A549 (cell line): ENCODE measurements around the gene PDE4DIP. TPM values are rescaled to one million over a fixed set of nuclear protein-coding genes. Genes with fewer than 3 reads are reported as not detected.
"Not testable (repeated sequence)": the region's sequence is repeated elsewhere in the genome, so short reads cannot be mapped to it uniquely, and the experiment has no call there.

Source experiments
- ATAC-seq, 2 experiments: fragments of 200-7000 bp in 1 of 2; fragments of >200 bp in 1 of 2; cut with Nextera tagmentation in 1 of 2; cut with Tn5 transposase in 1 of 2; 3 replicates each; pipeline versions ENCODE4 v1.8.0 to v1.9.1; 2018 to 2020; ENCODE audit warnings: mild to moderate bottlenecking in 1 of 2, moderate library complexity in 1 of 2
- CTCF ChIA-PET: fragments of 300-600 bp; sonication (Branson Sonifier 250); formaldehyde crosslinking; extraction: SDS; loops from one replicate; lab custom pipeline; 2021; ENCODE audit warnings: antibody characterized with exemption, inconsistent platforms; lab: Yijun Ruan, JAX
- POLR2A ChIA-PET: fragments of 350-600 bp; formaldehyde crosslinking; extraction: SDS; loops from one replicate; lab custom pipeline; 2021; ENCODE audit warnings: antibody characterized with exemption, inconsistent platforms; lab: Yijun Ruan, JAX
- DNase-seq, 2 experiments: peaks; one replicate each; pipeline versions ENCODE4 v3.0.0 to v3.0.0-alpha.2; 2011 to 2016; ENCODE audit warnings: low read depth in 1 of 2, low spot score in 1 of 2
- FAIRE-seq: peaks from 2 replicates; lab custom pipeline; 2011; peaks lifted over from hg19 to GRCh38; lab: Jason Lieb, UNC
- H3K27ac ChIP-seq, 2 experiments: fragments of >200 bp; sonication (Bioruptor Twin); formaldehyde crosslinking; 3 replicates each; pipeline ENCODE4 v1.5.1; 2016 to 2017
- H3K4me1 ChIP-seq: fragments of >200 bp; sonication (Bioruptor Twin); formaldehyde crosslinking; 3 replicates; pipeline ENCODE4 v1.6.1; 2016
- H3K4me2 ChIP-seq: fragments of >200 bp; sonication (Bioruptor Twin); formaldehyde crosslinking; 3 replicates; pipeline ENCODE4 v1.6.1; 2016
- H3K4me3 ChIP-seq: fragments of >200 bp; sonication (Bioruptor Twin); formaldehyde crosslinking; 3 replicates; pipeline ENCODE4 v1.5.1; 2016
- H3K9me3 ChIP-seq: fragments of >200 bp; sonication (Bioruptor Twin); formaldehyde crosslinking; 3 replicates; pipeline ENCODE4 v1.6.1; 2016
- WGBS: methylation state at CpG from one replicate; pipeline ENCODE4 v1.1.6; 2017; ENCODE audit errors: missing lambda C conversion rate; 5-methylcytosine and 5-hydroxymethylcytosine counted together
- polyA plus RNA-seq, 4 experiments: library from polyadenylated mRNA; depleted of rRNA in 3 of 4; stranded (reverse); fragments of >200 nt; fragmentation: RNase III in 1 of 4; extraction: RNeasy Plus Mini Kit Qiagen cat#74134 plus additional on column Dnase treatment in 1 of 4; gene quantifications; 2 replicates in 3 of 4; 3 replicates in 1 of 4; pipeline ENCODE4 v1.2.3, GENCODE V29; 2011 to 2017

Gene PDE4DIP
- polyA plus RNA-seq, 2 of the 4 experiments (the other 2 are of a cell fraction), result 6.4 to 9.2 TPM

- H3K27ac ChIP-seq, H3K9me3 ChIP-seq, H3K4me1 ChIP-seq, ATAC-seq, H3K4me3 ChIP-seq, POLR2A ChIA-PET, CTCF ChIA-PET, DNase-seq, FAIRE-seq, H3K4me2 ChIP-seq: not testable (repeated sequence)
- WGBS, result no CpG with 5 or more reads among the region's 5 CpGs
These were observed 55.8 kb downstream of the PDE4DIP start for GRCh38 chr1:148900026-148900425.

DNA sequence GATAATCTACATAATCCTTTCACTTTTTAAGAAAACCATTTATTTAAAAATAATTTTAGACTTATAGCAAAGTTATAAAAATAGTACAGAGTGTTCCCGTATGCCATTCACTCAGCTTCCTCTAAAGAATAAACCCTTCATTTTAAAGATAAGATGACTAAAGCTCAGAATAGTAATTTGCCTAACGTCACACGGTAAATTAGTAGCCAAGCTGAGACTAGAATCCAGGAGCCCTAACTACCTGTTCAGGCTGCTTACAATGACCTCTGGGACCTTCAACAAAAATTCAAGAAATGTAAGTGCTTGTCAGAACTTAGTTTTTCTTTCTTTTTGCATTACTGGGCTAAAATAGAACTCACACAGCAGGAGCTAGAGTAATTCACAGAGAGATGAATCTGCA, 56.5 kb downstream of the PDE4DIP start:
- H3K4me2 ChIP-seq, CTCF ChIA-PET, DNase-seq, H3K9me3 ChIP-seq, H3K4me1 ChIP-seq, H3K27ac ChIP-seq, H3K4me3 ChIP-seq, FAIRE-seq, ATAC-seq, POLR2A ChIA-PET: not testable (repeated sequence)
- no CpG with 5 or more reads among the region's 3 CpGs for WGBS

GRCh38 chr1:148901150-148901952, 57.1 kb downstream of the PDE4DIP start:
- H3K4me2 ChIP-seq, CTCF ChIA-PET, H3K4me1 ChIP-seq, H3K9me3 ChIP-seq, FAIRE-seq, DNase-seq, H3K27ac ChIP-seq, POLR2A ChIA-PET, H3K4me3 ChIP-seq: not testable (repeated sequence)
- WGBS, result 40% methylated on average over 1 of the region's 9 CpGs
- ATAC-seq, result peak in 1 of 2 experiments; percentile 30; a peak in 1 of 6 replicates

- H3K4me3 ChIP-seq, ATAC-seq, H3K4me1 ChIP-seq, POLR2A ChIA-PET, CTCF ChIA-PET, DNase-seq, H3K4me2 ChIP-seq, H3K27ac ChIP-seq, H3K9me3 ChIP-seq, FAIRE-seq: not testable (repeated sequence)
- no CpG with 5 or more reads among the region's 4 CpGs for WGBS
These were observed 57.7 kb downstream of the PDE4DIP start for GRCh38 chr1:148901953-148902341.

- POLR2A ChIA-PET, CTCF ChIA-PET, DNase-seq, H3K27ac ChIP-seq, H3K4me2 ChIP-seq, FAIRE-seq, H3K9me3 ChIP-seq, ATAC-seq, H3K4me1 ChIP-seq, H3K4me3 ChIP-seq: not testable (repeated sequence)
- WGBS, result no CpG with 5 or more reads among the region's 4 CpGs
These were observed 65.1 kb downstream of the PDE4DIP start for GRCh38 chr1:148909219-148909826.

DNA sequence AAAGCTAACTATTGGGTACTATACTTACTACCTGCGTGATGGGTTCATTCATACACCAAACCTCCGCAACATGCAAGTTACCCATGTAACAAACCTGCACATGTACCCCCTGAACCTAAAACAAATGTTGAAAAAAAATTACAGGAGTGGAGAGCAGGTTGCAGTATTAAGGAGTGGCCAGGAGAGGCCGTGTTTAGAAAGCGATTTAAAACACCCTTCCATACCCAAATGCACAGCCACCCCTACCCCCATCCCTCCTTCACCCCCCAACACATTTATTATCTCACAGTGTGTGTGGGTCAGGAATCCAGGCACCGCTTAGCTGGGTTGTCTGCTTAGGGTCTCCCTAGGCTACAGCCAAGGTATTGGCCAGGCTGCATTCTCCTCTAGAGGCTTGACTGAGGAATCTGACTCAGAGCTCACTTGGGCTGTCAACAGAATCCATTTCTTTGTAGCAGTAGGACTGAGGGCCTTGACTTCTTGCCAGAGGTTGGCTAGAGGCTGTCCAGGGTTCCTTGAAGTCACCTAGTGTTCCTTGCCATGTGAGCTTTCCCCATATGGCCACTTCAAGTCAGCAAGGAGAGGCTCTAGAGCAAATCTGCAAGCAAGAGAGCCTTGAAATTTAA, 67.2 kb downstream of the PDE4DIP start:
- POLR2A ChIA-PET, FAIRE-seq, H3K4me3 ChIP-seq, H3K27ac ChIP-seq, H3K9me3 ChIP-seq, H3K4me1 ChIP-seq, DNase-seq, H3K4me2 ChIP-seq, CTCF ChIA-PET: not testable (repeated sequence)
- WGBS, result no CpG with 5 or more reads among the region's 5 CpGs
- ATAC-seq, result peak; percentile 77 to 80; a peak in 5 of 6 replicates

GRCh38 chr1:148916222-148916621, 72.0 kb downstream of the PDE4DIP start:
- FAIRE-seq, H3K9me3 ChIP-seq, DNase-seq, H3K4me3 ChIP-seq, POLR2A ChIA-PET, CTCF ChIA-PET, H3K4me2 ChIP-seq, H3K27ac ChIP-seq, ATAC-seq, H3K4me1 ChIP-seq: not testable (repeated sequence)
- no CpG with 5 or more reads among the region's 2 CpGs for WGBS

DNA sequence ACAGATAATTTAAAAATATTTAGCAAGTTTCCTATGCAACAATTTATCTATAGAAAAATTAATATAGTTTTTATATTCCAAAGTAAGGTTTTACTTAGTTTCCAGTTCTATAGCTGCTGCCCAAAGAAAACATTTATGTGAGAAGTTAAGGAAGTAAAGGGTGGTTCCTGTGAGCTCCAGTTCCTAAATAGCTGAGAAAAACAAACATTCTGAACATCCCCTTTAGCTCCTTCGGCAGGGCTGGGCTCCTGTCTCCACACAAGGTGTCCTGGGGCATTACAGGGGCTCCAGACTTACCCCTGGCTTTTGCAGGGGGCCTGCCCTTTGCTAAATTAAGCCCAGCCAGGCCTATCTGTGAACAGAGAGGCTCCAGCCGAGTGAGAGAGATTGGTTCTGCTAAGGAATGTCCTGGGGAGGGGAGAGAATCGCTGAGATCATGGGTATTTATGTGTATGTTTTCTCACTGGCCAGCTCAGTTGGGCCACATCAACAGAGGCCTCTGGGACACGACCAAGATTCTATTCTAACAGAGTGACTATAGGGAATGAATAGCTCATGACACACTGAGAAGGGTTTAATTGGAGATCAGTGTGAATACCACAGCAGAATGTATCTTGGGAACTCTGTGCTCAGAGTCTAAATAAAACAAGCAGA, 72.6 kb downstream of the PDE4DIP start:
- DNase-seq, H3K4me1 ChIP-seq, H3K4me2 ChIP-seq, CTCF ChIA-PET, H3K27ac ChIP-seq, ATAC-seq, POLR2A ChIA-PET, H3K9me3 ChIP-seq, FAIRE-seq, H3K4me3 ChIP-seq: not testable (repeated sequence)
- WGBS, result 0% methylated on average over 1 of the region's 4 CpGs

GRCh38 chr1:148918836-148919447, 74.7 kb downstream of the PDE4DIP start:
- H3K4me1 ChIP-seq, FAIRE-seq, CTCF ChIA-PET, H3K9me3 ChIP-seq, POLR2A ChIA-PET, ATAC-seq, H3K27ac ChIP-seq, DNase-seq, H3K4me2 ChIP-seq, H3K4me3 ChIP-seq: not testable (repeated sequence)
- 11% methylated on average over 2 of the region's 3 CpGs for WGBS

DNA sequence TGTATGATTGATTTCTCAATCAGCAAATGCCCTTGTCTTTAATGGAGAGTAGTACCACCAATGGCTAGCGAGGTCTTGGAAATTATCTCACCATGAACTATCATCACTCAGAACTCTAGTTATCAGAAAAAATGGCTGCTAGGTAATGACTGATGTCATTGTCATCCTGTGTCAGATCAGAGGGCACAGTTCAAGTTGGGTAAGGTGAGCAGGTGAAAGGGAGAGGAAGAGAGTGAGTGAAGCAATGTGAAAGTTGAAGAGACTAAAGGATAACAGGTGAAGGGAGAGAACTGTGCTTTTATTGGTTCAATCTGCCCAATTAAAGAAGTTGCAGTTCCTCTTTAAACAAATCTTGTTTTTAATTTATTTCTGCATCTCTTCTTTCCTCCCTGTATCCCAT, 76.8 kb downstream of the PDE4DIP start:
- no CpG with 5 or more reads among the region's 1 CpG for WGBS
- DNase-seq, H3K4me3 ChIP-seq, CTCF ChIA-PET, H3K27ac ChIP-seq, H3K9me3 ChIP-seq, POLR2A ChIA-PET, H3K4me2 ChIP-seq, ATAC-seq, FAIRE-seq, H3K4me1 ChIP-seq: not testable (repeated sequence)
